HepG2 (cell line): Measurements from ENCODE around the gene ETFA.

ENCODE experiments used
- GABPA ChIP-seq, 2 experiments: IDR thresholded peaks; 2 replicates each; pipeline ENCODE4 v1.6.1; 2011 to 2016; ENCODE audit warnings: low read depth in 2 of 2, low read length in 1 of 2, missing biosample characterization in 1 of 2, missing genetic modification characterization in 1 of 2
- HMGXB3 ChIP-seq: sonication (generic); formaldehyde crosslinking; IDR thresholded peaks from 2 replicates; pipeline ENCODE4 v1.4.0; 2020; ENCODE audit warnings: missing genetic modification reagents, borderline replicate concordance
- KLF13 ChIP-seq: sonication (generic); formaldehyde crosslinking; IDR thresholded peaks from 2 replicates; pipeline ENCODE4 v1.4.0; 2020; ENCODE audit warnings: mild to moderate bottlenecking, missing genetic modification reagents
- MED1 ChIP-seq: sonication (generic); formaldehyde crosslinking; IDR thresholded peaks from 2 replicates; pipeline ENCODE4 v1.4.0; 2020; ENCODE audit warnings: missing genetic modification reagents
- NFIC ChIP-seq: IDR thresholded peaks from 2 replicates; pipeline ENCODE4 v1.6.1; 2012; ENCODE audit warnings: mild to moderate bottlenecking, low read length, inconsistent platforms
- NR0B2 ChIP-seq: sonication (generic); formaldehyde crosslinking; IDR thresholded peaks from 2 replicates; pipeline ENCODE4 v1.4.0; 2020; ENCODE audit warnings: mild to moderate bottlenecking, missing genetic modification reagents
- POLR2AphosphoS5 ChIP-seq: IDR thresholded peaks from 2 replicates; pipeline ENCODE4 v1.6.1; 2012; ENCODE audit warnings: low read depth, low read length
- ZNF597 ChIP-seq: sonication (generic); formaldehyde crosslinking; IDR thresholded peaks from 2 replicates; pipeline ENCODE4 v1.5.0; 2020; ENCODE audit warnings: missing genetic modification reagents
- ZNF792 ChIP-seq: IDR thresholded peaks from 2 replicates; pipeline ENCODE4 v1.6.1; 2016
- ZSCAN31 ChIP-seq: sonication (generic); formaldehyde crosslinking; IDR thresholded peaks from 2 replicates; pipeline ENCODE4 v1.5.0; 2020; ENCODE audit warnings: low read depth, mild to moderate bottlenecking, missing genetic modification reagents

GRCh38 chr15:76298986-76299385 is 12.3 kb downstream of the ETFA start:
- no peak for TF ChIP-seq ZNF597 (CRISPR knock-in tag)
- TF ChIP-seq GABPA (IDR thresholded peaks at IDR 0.05; ENCODE audit: low read depth, low read length) = no peak
- TF ChIP-seq GABPA (CRISPR knock-in tag; IDR thresholded peaks at IDR 0.05; ENCODE audit: low read depth) = no peak
- TF ChIP-seq ZSCAN31 = no peak
- no peak for TF ChIP-seq NR0B2 (CRISPR knock-in tag)
- no peak for TF ChIP-seq POLR2AphosphoS5
- TF ChIP-seq ZNF792 (CRISPR knock-in tag) = no peak
- TF ChIP-seq HMGXB3 = no peak
- TF ChIP-seq NFIC = no peak
- TF ChIP-seq MED1 = no peak
- no peak for TF ChIP-seq KLF13 (CRISPR knock-in tag)
